K562 (cell line): Measurements from ENCODE around the gene CNIH3. TPM values are rescaled to one million over a fixed set of nuclear protein-coding genes. Genes with fewer than 3 reads are reported as not detected.
A peak's percentile ranks its signal among the peaks of the same experiment; 100 is the strongest.

Experiments used
- ATAC-seq: fragments of 200-7000 bp; cut with Tn5 transposase; 3 replicates; pipeline ENCODE4 v1.9.1; 2020; ENCODE audit warnings: moderate library complexity
- BruUV-seq: library from RNA; stranded (reverse); fragments of 400-500 nt; replicated peaks from 2 replicates; lab custom pipeline; 2021; lab: Mats Ljungman, UMichigan
- CTCF ChIA-PET: fragments of 300-600 bp; formaldehyde crosslinking; extraction: SDS; loops from one replicate; lab custom pipeline; 2021; ENCODE audit warnings: low intra/inter-chr PET ratio; lab: Yijun Ruan, JAX
- POLR2A ChIA-PET: fragments of 300-600, 350-650 bp; sonication (Branson Sonifier 250); formaldehyde crosslinking; extraction: SDS; loops from one replicate; lab custom pipeline; 2021; ENCODE audit warnings: antibody characterized with exemption, inconsistent platforms; lab: Yijun Ruan, JAX
- DNase-seq, 4 experiments: peaks; one replicate each; pipeline versions ENCODE4 v3.0.0 to v3.0.0-alpha.2; 2011 to 2018; ENCODE audit warnings: low spot score in 3 of 4, mixed read lengths in 3 of 4; ENCODE audit errors: extremely low read depth in 1 of 4
- FAIRE-seq: peaks from 2 replicates; lab custom pipeline; 2011; peaks lifted over from hg19 to GRCh38; lab: Jason Lieb, UNC
- H2AFZ ChIP-seq: 2 replicates; pipeline ENCODE4 v1.6.0; 2011; ENCODE audit warnings: low read depth, low read length, control low read depth, inconsistent platforms
- H3K27ac ChIP-seq: fragments of 200-600 bp; 3 replicates; pipeline ENCODE4 v1.8.0; 2011; ENCODE audit warnings: low read depth, mild to moderate bottlenecking, control low read depth, inconsistent platforms, low read length, moderate library complexity, mixed read lengths; ENCODE audit errors: extremely low read depth
- H3K27me3 ChIP-seq, 2 experiments: fragments of 300-600 bp in 1 of 2; 2 replicates in 1 of 2; 3 replicates in 1 of 2; pipeline versions ENCODE4 v1.6.0 to v1.8.0; 2011; ENCODE audit warnings: inconsistent platforms in 2 of 2, low read length in 2 of 2, mild to moderate bottlenecking in 1 of 2, mixed read lengths in 1 of 2, moderate library complexity in 1 of 2; ENCODE audit not compliant: control insufficient read depth in 2 of 2, insufficient read depth in 2 of 2
- H3K36me3 ChIP-seq: fragments of 300-600 bp; 3 replicates; pipeline ENCODE4 v1.8.0; 2011; ENCODE audit warnings: mild to moderate bottlenecking, low read length, inconsistent platforms; ENCODE audit not compliant: control insufficient read depth, insufficient read depth
- H3K4me1 ChIP-seq, 2 experiments: fragments of 200-600 bp in 1 of 2; replicated peaks in 1 of 2; 2 replicates in 1 of 2; 3 replicates in 1 of 2; pipeline versions ENCODE4 v1.5.1 to v1.8.0; 2011; ENCODE audit warnings: inconsistent platforms in 2 of 2, low read length in 2 of 2, mild to moderate bottlenecking in 1 of 2, mixed read lengths in 1 of 2, moderate library complexity in 1 of 2; ENCODE audit not compliant: control insufficient read depth in 2 of 2, insufficient read depth in 2 of 2
- H3K4me2 ChIP-seq: 2 replicates; pipeline ENCODE4 v1.6.1; 2011; ENCODE audit warnings: low read length, control low read depth, inconsistent platforms, mixed read lengths; ENCODE audit not compliant: insufficient read depth
- H3K4me3 ChIP-seq: fragments of 200-600 bp; sonication (generic), shearing (Covaris generic); 2 replicates; pipeline ENCODE4 v1.5.1; 2016; ENCODE audit warnings: control low read depth, inconsistent platforms
- H3K79me2 ChIP-seq: fragments of 200-600 bp; 3 replicates; pipeline ENCODE4 v1.8.0; 2011; ENCODE audit warnings: low read length, inconsistent platforms; ENCODE audit not compliant: control insufficient read depth, insufficient read depth
- H3K9ac ChIP-seq, 2 experiments: 2 replicates each; pipeline versions ENCODE4 v1.6.0 to v1.6.1; 2011; ENCODE audit warnings: low read depth in 2 of 2, low read length in 2 of 2, control low read depth in 1 of 2, inconsistent platforms in 1 of 2, mild to moderate bottlenecking in 1 of 2, mixed read lengths in 1 of 2; ENCODE audit not compliant: insufficient read depth in 1 of 2
- H3K9me1 ChIP-seq: one replicate; pipeline ENCODE4 v1.6.0; 2011; ENCODE audit warnings: inconsistent platforms, mild to moderate bottlenecking, low read length, moderate library complexity; ENCODE audit not compliant: control insufficient read depth, insufficient read depth
- H3K9me3 ChIP-seq: replicated peaks from 2 replicates; pipeline ENCODE4 v1.5.1; 2011; ENCODE audit warnings: low read depth, low read length, inconsistent platforms; ENCODE audit not compliant: control insufficient read depth, insufficient read depth
- H4K20me1 ChIP-seq: replicated peaks from 2 replicates; pipeline ENCODE4 v1.6.1; 2011; ENCODE audit warnings: low read length, inconsistent platforms, mixed read lengths; ENCODE audit not compliant: control insufficient read depth, insufficient read depth
- WGBS: fragments of 100-300 bp; shearing (Covaris generic); methylation state at CpG from one replicate; pipeline ENCODE4 v1.1.6; 2016; ENCODE audit warnings: low coverage, mixed read lengths; ENCODE audit not compliant: insufficient coverage; ENCODE audit errors: missing lambda C conversion rate; 5-methylcytosine and 5-hydroxymethylcytosine counted together
- in situ Hi-C: fragments of 300-500 bp; cut with MboI; formaldehyde crosslinking; loops from 4 replicates; pipeline ENCODE4 v1.15.0; 2018; ENCODE audit warnings: inconsistent platforms, mixed read lengths
- intact Hi-C: fragments of 100-400 bp; cut with micrococcal nuclease; formaldehyde crosslinking; loops from 2 replicates; pipeline ENCODE4 v1.14.2; 2022
- polyA plus RNA-seq, 8 experiments: library from polyadenylated mRNA; depleted of rRNA in 4 of 8; stranded (reverse) in 5 of 8; unstranded in 3 of 8; fragments of >200 nt; fragmentation: Nextera tagmentation in 2 of 8; fragmentation: Illumina TruSeq in 1 of 8; extraction: Ambion mirVana in 2 of 8; extraction: Trizol in 1 of 8; gene quantifications; 2 replicates each; pipeline versions ENCODE4 v1.2.1 to v1.2.3, GENCODE V29; 2011 to 2014; ENCODE audit warnings: inconsistent platforms in 1 of 8, missing spikeins in 1 of 8
- total RNA-seq, 7 experiments: library from RNA; depleted of rRNA in 6 of 7; stranded (reverse); fragments of >200 nt in 6 of 7; fragmentation: Illumina TruSeq in 2 of 7; extraction: Trizol in 2 of 7; gene quantifications; 2 replicates each; pipeline versions ENCODE4 v1.2.1 to v1.2.3, GENCODE V29; 2011 to 2021; ENCODE audit warnings: low replicate concordance in 1 of 7
- TF ChIP-seq, protein P1 (sequence below), 2 experiments: fragments of 450-650 bp; IDR thresholded peaks; 2 replicates each; pipeline ENCODE4 v1.6.1; 2016; ENCODE audit warnings: mild to moderate bottlenecking in 2 of 2, borderline replicate concordance in 1 of 2, low read depth in 1 of 2, moderate library complexity in 1 of 2
- TF ChIP-seq, protein P2 (sequence below), 2 experiments: fragments of 450-650 bp in 1 of 2; sonication (generic) in 1 of 2; formaldehyde crosslinking in 1 of 2; IDR thresholded peaks in 1 of 2; conservative IDR thresholded peaks in 1 of 2; 2 replicates each; pipeline versions ENCODE4 v1.6.1 to v1.8.1; 2016 to 2023; ENCODE audit warnings: mild to moderate bottlenecking in 2 of 2, moderate library complexity in 2 of 2, inconsistent platforms in 1 of 2, missing genetic modification reagents in 1 of 2

Gene CNIH3
- total and polyA plus RNA-seq, 9 of the 15 experiments (the other 6 are each of a cell fraction or from before 2014, with no cell fraction given), result 0.14 to 1.8 (median 0.79) TPM

DNA sequence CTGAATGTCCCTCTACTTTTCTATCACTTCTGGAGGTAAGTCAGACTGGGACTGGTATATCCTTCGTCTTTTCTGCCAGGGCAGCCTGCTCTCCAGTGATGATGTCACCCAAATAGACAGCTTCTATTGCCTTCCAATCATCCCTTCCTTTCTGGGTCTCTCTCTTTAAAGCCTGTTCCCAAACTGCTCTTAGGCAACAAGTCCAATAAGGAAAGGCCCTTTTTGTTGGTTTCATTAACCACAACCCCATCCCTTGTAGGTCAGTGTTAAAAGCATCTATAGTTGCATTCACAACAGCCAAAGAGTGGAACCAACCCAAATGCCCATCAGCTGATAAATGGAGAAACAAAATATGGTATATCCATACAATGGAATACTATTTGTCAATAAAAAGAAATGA lies 114.4 kb downstream of the CNIH3 start:
- 0% methylated on average over 1 of the region's 1 CpG for WGBS
- H3K79me2 ChIP-seq, result no peaks in the 10 kb centered on the region
- CTCF ChIA-PET, result no interaction called here
- POLR2A ChIA-PET, result no interaction called here
- no peak overlapping the region for H3K27ac ChIP-seq
- TF ChIP-seq, protein P1, sequence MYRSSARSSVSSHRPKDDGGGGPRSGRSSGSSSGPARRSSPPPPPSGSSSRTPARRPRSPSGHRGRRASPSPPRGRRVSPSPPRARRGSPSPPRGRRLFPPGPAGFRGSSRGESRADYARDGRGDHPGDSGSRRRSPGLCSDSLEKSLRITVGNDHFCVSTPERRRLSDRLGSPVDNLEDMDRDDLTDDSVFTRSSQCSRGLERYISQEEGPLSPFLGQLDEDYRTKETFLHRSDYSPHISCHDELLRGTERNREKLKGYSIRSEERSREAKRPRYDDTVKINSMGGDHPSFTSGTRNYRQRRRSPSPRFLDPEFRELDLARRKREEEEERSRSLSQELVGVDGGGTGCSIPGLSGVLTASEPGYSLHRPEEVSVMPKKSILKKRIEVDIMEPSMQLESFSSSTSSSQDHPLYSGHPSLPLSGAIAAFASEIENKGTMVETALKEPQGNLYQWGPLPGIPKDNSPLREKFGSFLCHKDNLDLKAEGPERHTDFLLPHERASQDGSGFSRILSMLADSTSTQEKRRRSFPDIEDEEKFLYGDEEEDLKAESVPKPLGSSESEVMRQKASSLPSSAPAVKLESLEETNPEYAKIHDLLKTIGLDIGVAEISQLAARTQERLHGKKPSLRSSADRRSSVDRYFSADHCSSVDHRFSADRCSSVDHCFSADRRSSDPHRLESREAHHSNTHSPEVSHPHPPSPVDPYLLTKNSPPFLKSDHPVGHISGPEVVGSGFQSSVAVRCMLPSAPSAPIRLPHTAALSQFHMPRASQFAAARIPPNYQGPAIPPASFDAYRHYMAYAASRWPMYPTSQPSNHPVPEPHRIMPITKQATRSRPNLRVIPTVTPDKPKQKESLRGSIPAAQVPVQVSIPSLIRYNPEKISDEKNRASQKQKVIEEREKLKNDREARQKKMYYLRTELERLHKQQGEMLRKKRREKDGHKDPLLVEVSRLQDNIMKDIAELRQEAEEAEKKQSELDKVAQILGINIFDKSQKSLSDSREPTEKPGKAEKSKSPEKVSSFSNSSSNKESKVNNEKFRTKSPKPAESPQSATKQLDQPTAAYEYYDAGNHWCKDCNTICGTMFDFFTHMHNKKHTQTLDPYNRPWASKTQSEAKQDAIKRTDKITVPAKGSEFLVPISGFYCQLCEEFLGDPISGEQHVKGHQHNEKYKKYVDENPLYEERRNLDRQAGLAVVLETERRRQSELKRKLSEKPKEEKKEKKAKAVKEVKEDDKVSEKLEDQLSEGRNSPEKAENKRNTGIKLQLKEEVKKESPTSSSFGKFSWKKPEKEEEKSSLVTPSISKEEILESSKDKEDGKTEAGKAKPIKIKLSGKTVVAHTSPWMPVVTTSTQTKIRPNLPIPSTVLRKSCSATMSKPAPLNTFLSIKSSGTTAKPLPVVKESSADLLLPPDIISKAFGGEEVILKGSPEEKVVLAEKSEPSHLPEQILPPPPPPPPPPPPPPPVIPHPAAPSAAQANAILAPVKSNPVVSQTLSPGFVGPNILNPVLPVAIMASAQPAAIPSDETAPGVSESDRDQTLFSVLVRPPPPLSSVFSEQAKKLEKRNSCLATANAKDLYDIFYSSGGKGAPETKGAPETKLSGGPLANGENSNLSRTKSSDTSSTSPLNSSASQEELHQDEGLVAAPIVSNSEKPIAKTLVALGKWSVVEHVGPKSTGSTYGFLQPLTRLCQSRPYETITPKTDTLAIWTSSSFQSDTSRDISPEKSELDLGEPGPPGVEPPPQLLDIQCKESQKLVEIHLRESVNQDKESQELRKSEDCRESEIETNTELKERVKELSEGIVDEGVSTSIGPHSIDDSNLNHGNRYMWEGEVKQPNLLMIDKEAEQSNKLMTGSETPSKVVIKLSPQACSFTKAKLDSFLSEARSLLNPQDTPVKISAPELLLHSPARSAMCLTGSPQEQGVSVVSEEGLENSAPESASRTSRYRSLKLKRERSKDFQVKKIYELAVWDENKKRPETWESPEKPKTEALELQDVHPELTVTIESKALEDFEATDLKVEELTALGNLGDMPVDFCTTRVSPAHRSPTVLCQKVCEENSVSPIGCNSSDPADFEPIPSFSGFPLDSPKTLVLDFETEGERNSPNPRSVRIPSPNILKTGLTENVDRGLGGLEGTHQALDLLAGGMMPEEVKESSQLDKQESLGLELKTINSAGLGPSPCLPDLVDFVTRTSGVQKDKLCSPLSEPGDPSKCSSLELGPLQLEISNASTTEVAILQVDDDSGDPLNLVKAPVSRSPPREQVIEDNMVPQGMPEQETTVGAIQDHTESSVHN (IDR thresholded peaks at IDR 0.05; ENCODE audit: borderline replicate concordance in 1 of 2, low read depth in 1 of 2), result no peak
- TF ChIP-seq, protein P2, sequence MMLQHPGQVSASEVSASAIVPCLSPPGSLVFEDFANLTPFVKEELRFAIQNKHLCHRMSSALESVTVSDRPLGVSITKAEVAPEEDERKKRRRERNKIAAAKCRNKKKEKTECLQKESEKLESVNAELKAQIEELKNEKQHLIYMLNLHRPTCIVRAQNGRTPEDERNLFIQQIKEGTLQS (IDR thresholded peaks at IDR 0.05), result peak; percentile 35; the same call in 1 of the 2 replicates
- TF ChIP-seq, protein P2 (CRISPR knock-in tag; conservative IDR thresholded peaks at IDR 0.05), result no peak
- in situ Hi-C loops (no loop called here), intact Hi-C loops (loop anchor here (10.0 kb wide), 1 partner anchor 216 kb away; no protein-coding TSS in a partner anchor)
- no peak overlapping the region for H2AFZ ChIP-seq
- H4K20me1 ChIP-seq, result 0 out of 2 replicates have a peak, but pooled peaks cover 2% of the 10 kb centered on the region
- no peak for FAIRE-seq
- no peak for ATAC-seq
- no peak overlapping the region for H3K4me3 ChIP-seq
- no peaks in the 10 kb centered on the region for H3K36me3 ChIP-seq
- no peak overlapping the region for H3K4me2 ChIP-seq
- no peaks in the 10 kb centered on the region for H3K4me1 ChIP-seq
- BruUV-seq, result no TSS peak
- DNase-seq, result no peak
- peaks cover 2 to 21% of the 10 kb centered on the region in 2 experiments; a peak in 4 of 5 replicates for H3K27me3 ChIP-seq
- H3K9me3 ChIP-seq, result no peaks in the 10 kb centered on the region
- H3K9me1 ChIP-seq, result no peaks in the 10 kb centered on the region
- no peak overlapping the region for H3K9ac ChIP-seq
